Vagina (tissue), 2 donors: ENCODE results near the gene NEDD4L. TPM values are rescaled to one million over a fixed set of nuclear protein-coding genes. Genes with fewer than 3 reads are reported as not detected.

ENCODE experiments used
- DNase-seq, 2 donors: peaks; one replicate each; pipeline ENCODE4 v3.0.0-alpha.2; 2017; ENCODE audit errors: extremely low spot score in 2 of 2
- H3K27ac ChIP-seq: fragments of 200-600 bp; sonication (generic); one replicate; pipeline ENCODE4 v1.5.1; 2019
- H3K27me3 ChIP-seq: fragments of 200-600 bp; sonication (generic); one replicate; pipeline ENCODE4 v1.5.1; 2019
- H3K36me3 ChIP-seq, 2 donors: fragments of 200-600 bp; sonication (generic); one replicate each; pipeline ENCODE4 v1.5.1; 2017 to 2019
- H3K4me1 ChIP-seq: fragments of 200-600 bp; sonication (generic); one replicate; pipeline ENCODE4 v1.5.1; 2019
- H3K4me3 ChIP-seq, 2 donors: fragments of 200-600 bp; sonication (generic); 1 replicate in 1 of 2; 2 replicates in 1 of 2; pipeline ENCODE4 v1.5.1; 2016 to 2019
- H3K9me3 ChIP-seq: fragments of 200-600 bp; sonication (generic); one replicate; pipeline ENCODE4 v1.5.1; 2019
- CTCF ChIP-seq, 3 experiments: fragments of 450-650 bp in 2 of 3; fragments of 200-600 bp in 1 of 3; sonication (generic) in 1 of 3; IDR thresholded peaks; one replicate each; pipeline ENCODE4 v1.5.1; 2017 to 2019; ENCODE audit warnings: antibody characterized with exemption in 3 of 3, mild to moderate bottlenecking in 2 of 3, moderate library complexity in 2 of 3
- POLR2A ChIP-seq, 2 donors: fragments of 450-650 bp; IDR thresholded peaks; one replicate each; pipeline ENCODE4 v1.6.1; 2017; ENCODE audit warnings: antibody characterized with exemption in 2 of 2, mild to moderate bottlenecking in 2 of 2, moderate library complexity in 2 of 2
- POLR2AphosphoS5 ChIP-seq, 2 donors: sonication (generic); formaldehyde crosslinking; IDR thresholded peaks; one replicate each; pipeline ENCODE4 v1.9.0; 2017; ENCODE audit warnings: antibody characterized with exemption in 2 of 2, mild to moderate bottlenecking in 2 of 2, low read depth in 1 of 2; ENCODE audit not compliant: insufficient read depth in 1 of 2
- intact Hi-C: fragments of 100-400 bp; cut with DNase I; formaldehyde crosslinking; loops from one replicate; pipeline ENCODE4 v1.15.1; 2023
- total RNA-seq: library from RNA; depleted of rRNA; stranded (reverse); fragments of >200 nt; gene quantifications from one replicate; pipeline ENCODE4 v1.2.3, GENCODE V29; 2016

Gene NEDD4L
- total RNA-seq, 1 donor from 2014 or later = 42.2 TPM

DNA sequence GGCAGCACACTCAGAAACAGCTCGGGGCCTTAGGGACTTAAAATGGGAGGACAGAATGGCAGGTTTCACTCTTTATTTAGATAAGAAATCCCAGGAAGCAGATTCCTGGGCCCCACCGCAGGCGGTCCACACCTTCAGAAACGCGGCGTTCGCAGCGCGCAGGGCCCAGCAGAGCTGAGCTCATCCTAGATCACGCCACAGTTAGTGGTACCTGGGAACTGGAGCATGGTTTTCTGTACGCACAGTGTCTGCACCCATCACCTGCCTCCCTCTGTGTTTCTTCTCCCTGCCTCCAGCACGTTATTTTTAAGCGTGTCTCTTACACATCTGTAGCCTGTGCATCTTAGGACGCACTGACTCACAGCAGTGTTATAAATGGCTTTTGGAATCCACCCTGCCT lies 342.8 kb downstream of the NEDD4L start:
- intact Hi-C loops = no loop called here
- H3K36me3 ChIP-seq = no peaks in the 10 kb centered on the region
- no peak for TF ChIP-seq CTCF (IDR thresholded peaks at IDR 0.05)
- no peak for TF ChIP-seq POLR2A (IDR thresholded peaks at IDR 0.05)
- no peak for TF ChIP-seq POLR2AphosphoS5 (IDR thresholded peaks at IDR 0.05; ENCODE audit: insufficient read depth in 1 of 2, low read depth in 1 of 2)

GRCh38 chr18:58387716-58388115 lies 343.7 kb downstream of the NEDD4L start:
- H3K4me1 ChIP-seq = peaks cover 16% of the 10 kb centered on the region
- peak; percentile 43 to 65 for DNase-seq
- TF ChIP-seq POLR2AphosphoS5 (IDR thresholded peaks at IDR 0.05; ENCODE audit: insufficient read depth in 1 of 2, low read depth in 1 of 2) (no peak), POLR2A (IDR thresholded peaks at IDR 0.05) (no peak), CTCF (IDR thresholded peaks at IDR 0.05) (no peak)
- H3K27ac ChIP-seq = no peak overlapping the region
- intact Hi-C loops = no loop called here
- no peak overlapping the region for H3K4me3 ChIP-seq
- H3K36me3 ChIP-seq = no peaks in the 10 kb centered on the region
- H3K27me3 ChIP-seq = no peaks in the 10 kb centered on the region
- H3K9me3 ChIP-seq = no peaks in the 10 kb centered on the region

More for the DNA sequence above, 342.8 kb downstream of the NEDD4L start:
- H3K27me3 ChIP-seq = no peaks in the 10 kb centered on the region
- H3K27ac ChIP-seq = no peak overlapping the region
- peaks cover 7% of the 10 kb centered on the region for H3K4me1 ChIP-seq
- peak in 1 of 2 donors; percentile 22 for DNase-seq
- no peak overlapping the region for H3K4me3 ChIP-seq
- no peaks in the 10 kb centered on the region for H3K9me3 ChIP-seq

DNA sequence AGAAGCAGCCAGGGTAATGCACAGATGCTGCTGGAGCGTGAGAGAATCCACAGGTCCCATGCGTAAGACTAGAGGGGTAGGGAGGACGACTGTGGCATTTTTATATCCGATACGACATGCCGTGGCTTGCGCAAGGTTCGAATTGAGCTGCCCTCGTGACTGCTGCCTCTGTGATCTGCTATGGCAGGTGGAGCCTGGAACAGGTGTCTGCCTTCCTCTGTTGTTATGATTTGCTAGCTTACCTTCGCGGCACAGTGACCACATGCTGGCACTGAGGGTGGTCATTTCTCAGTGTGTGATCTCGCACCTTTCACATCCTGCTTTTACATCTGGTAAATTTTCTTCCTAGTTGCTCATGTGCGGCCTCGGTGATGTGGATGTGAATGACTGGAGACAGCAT lies 344.7 kb downstream of the NEDD4L start:
- Histone ChIP-seq H3K4me1 (peaks cover 20% of the 10 kb centered on the region), H3K4me3 (no peak overlapping the region), H3K36me3 (no peaks in the 10 kb centered on the region), H3K27ac (no peak overlapping the region), H3K27me3 (no peaks in the 10 kb centered on the region), H3K9me3 (no peaks in the 10 kb centered on the region)
- intact Hi-C loops = no loop called here
- no peak for DNase-seq
- no peak for TF ChIP-seq POLR2A (IDR thresholded peaks at IDR 0.05)
- no peak for TF ChIP-seq CTCF (IDR thresholded peaks at IDR 0.05)
- TF ChIP-seq POLR2AphosphoS5 (IDR thresholded peaks at IDR 0.05; ENCODE audit: insufficient read depth in 1 of 2, low read depth in 1 of 2) = no peak

- Histone ChIP-seq H3K4me3 (no peak overlapping the region), H3K27ac (no peak overlapping the region), H3K9me3 (no peaks in the 10 kb centered on the region), H3K27me3 (no peaks in the 10 kb centered on the region), H3K36me3 (no peaks in the 10 kb centered on the region), H3K4me1 (peaks cover 20% of the 10 kb centered on the region)
- no peak for TF ChIP-seq POLR2A (IDR thresholded peaks at IDR 0.05)
- no peak for TF ChIP-seq POLR2AphosphoS5 (IDR thresholded peaks at IDR 0.05; ENCODE audit: insufficient read depth in 1 of 2, low read depth in 1 of 2)
- TF ChIP-seq CTCF (IDR thresholded peaks at IDR 0.05) = no peak
- no peak for DNase-seq
- intact Hi-C loops = no loop called here
These were observed 345.7 kb downstream of the NEDD4L start for GRCh38 chr18:58389745-58390144.

DNA sequence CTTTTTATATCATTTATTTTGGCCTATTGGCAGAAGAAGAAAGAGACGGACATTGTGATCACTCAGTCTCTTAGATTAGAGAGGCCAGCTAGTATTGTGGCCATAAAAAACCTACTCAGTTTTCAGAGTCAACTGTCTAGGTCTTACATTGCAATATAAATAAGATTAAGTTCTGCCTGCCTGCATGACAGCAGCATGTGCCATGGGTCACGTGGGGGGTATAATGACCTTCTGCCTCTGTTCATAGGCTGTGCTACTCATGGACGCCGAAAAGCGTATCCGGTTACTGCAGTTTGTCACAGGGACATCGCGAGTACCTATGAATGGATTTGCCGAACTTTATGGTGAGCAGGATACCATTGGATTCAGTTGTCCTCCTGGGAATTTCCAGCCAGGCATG lies 346.4 kb downstream of the NEDD4L start:
- Histone ChIP-seq H3K4me1 (peaks cover 20% of the 10 kb centered on the region), H3K27me3 (no peaks in the 10 kb centered on the region), H3K27ac (no peak overlapping the region), H3K36me3 (no peaks in the 10 kb centered on the region), H3K9me3 (no peaks in the 10 kb centered on the region), H3K4me3 (no peak overlapping the region)
- no peak for TF ChIP-seq POLR2AphosphoS5 (IDR thresholded peaks at IDR 0.05; ENCODE audit: insufficient read depth in 1 of 2, low read depth in 1 of 2)
- TF ChIP-seq POLR2A (IDR thresholded peaks at IDR 0.05) = no peak
- TF ChIP-seq CTCF (IDR thresholded peaks at IDR 0.05) = no peak
- intact Hi-C loops = no loop called here
- no peak for DNase-seq
